MM.1S (cell line): ENCODE measurements around the gene FCSK.

Experiments used
- CTCF ChIP-seq: fragments of 300-600 bp; sonication (generic); IDR thresholded peaks from 2 replicates; pipeline ENCODE4 v1.5.1; 2016; ENCODE audit warnings: antibody characterized with exemption, low read length, mixed read lengths
- EZH2 ChIP-seq: fragments of 300-600 bp; sonication (generic); optimal IDR thresholded peaks from 2 replicates; pipeline ENCODE3; 2017; ENCODE audit warnings: low read depth, mild to moderate bottlenecking, antibody characterized with exemption, low read length, mixed read lengths
- EZH2phosphoT487 ChIP-seq: fragments of 300-600 bp; sonication (generic); IDR thresholded peaks from 2 replicates; pipeline ENCODE4 v1.6.1; 2018; ENCODE audit warnings: antibody characterized with exemption, low read length

- TF ChIP-seq CTCF (no peak), EZH2phosphoT487 (no peak), EZH2 (no peak)
These were observed 43.7 kb upstream of the FCSK start for GRCh38 chr16:70410734-70411133.
